GM12891 (cell line): ENCODE data around the gene MRPL11.
"Not testable (repeated sequence)": the region's sequence is repeated elsewhere in the genome, so short reads cannot be mapped to it uniquely, and the experiment has no call there.

Source experiments
- DNase-seq: peaks from one replicate; pipeline ENCODE4 v3.0.0; 2011; ENCODE audit warnings: low spot score; ENCODE audit not compliant: insufficient read length
- FAIRE-seq: peaks from 2 replicates; lab custom pipeline; 2011; peaks lifted over from hg19 to GRCh38; lab: Jason Lieb, UNC
- PAX5 ChIP-seq: IDR thresholded peaks from 2 replicates; pipeline ENCODE4 v1.6.1; 2011; ENCODE audit warnings: low read length, moderate library complexity, mild to moderate bottlenecking; ENCODE audit not compliant: insufficient read depth, severe bottlenecking
- POLR2A ChIP-seq: IDR thresholded peaks from 2 replicates; pipeline ENCODE4 v1.6.1; 2011; ENCODE audit warnings: low read depth, low read length, control low read depth
- POLR2AphosphoS5 ChIP-seq: IDR thresholded peaks from 2 replicates; pipeline ENCODE4 v1.6.1; 2011; ENCODE audit warnings: low read depth, low read length, control low read depth
- POU2F2 ChIP-seq: IDR thresholded peaks from 2 replicates; pipeline ENCODE4 v1.6.1; 2011; ENCODE audit warnings: low read depth, mild to moderate bottlenecking, control low read depth, low read length, moderate library complexity
- SPI1 ChIP-seq: IDR thresholded peaks from 2 replicates; pipeline ENCODE4 v1.6.1; 2011; ENCODE audit warnings: low read depth, low read length, control low read depth
- TAF1 ChIP-seq: IDR thresholded peaks from 2 replicates; pipeline ENCODE4 v1.6.1; 2011; ENCODE audit warnings: low read depth, low read length, control low read depth

MRPL11 gene

GRCh38 chr11:66454828-66455227, 16.2 kb upstream of the MRPL11 start:
- DNase-seq (no peak), FAIRE-seq (no peak)
- TF ChIP-seq POU2F2 (no peak), POLR2A (no peak), TAF1 (no peak), SPI1 (no peak)

- no peak for TF ChIP-seq POLR2A
- TF ChIP-seq TAF1, result no peak
- TF ChIP-seq POLR2AphosphoS5, result no peak
- DNase-seq (no peak), FAIRE-seq (no peak)
Observed at GRCh38 chr11:66454247-66454646, 15.6 kb upstream of the MRPL11 start.

- TF ChIP-seq POU2F2 (no peak), TAF1 (no peak), SPI1 (no peak), PAX5 (no peak), POLR2A (no peak), POLR2AphosphoS5 (no peak)
- DNase-seq, result no peak
- no peak for FAIRE-seq
Observed at GRCh38 chr11:66451663-66452062, 13.0 kb upstream of the MRPL11 start.

DNA sequence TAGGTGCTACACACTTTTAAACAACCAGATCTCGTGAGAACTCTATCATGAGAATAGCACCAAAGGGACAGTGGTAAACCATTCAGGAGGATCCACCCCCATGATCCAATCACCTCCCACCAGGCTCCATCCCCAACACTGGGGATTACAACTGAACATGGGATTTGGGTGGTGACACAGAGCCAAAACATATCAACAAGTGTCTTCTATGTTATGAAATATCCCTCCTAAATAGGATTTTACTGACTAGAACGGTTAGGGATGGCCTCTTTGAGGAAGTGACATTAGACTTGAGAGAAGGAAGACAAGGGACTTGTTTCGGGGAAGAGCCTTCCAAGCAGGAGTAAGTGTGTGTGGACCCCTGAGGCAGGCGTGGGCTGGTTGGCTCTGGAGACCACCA, 11.9 kb upstream of the MRPL11 start:
- no peak for TF ChIP-seq POLR2A
- FAIRE-seq (no peak), DNase-seq (no peak)

DNA sequence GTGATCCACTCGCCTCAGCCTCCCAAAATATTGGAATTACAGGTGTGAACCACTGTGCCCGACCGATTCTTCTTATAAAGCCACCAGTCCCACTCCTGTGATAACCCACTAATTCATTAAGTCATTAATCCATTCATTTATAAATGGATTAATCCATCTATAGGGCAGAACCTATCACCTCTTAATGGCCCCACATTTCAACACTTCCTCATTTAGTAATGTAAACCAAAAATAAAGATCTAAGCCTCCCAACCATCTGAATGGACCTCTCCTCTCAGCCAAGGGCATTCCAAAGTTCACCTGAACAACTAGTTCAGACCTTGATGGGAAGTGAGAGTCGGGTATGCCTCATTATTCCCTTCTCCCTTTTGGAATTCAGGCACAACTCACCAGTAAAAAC, 9.9 kb upstream of the MRPL11 start:
- no peak for DNase-seq
- FAIRE-seq, result no peak
- TF ChIP-seq PAX5 (no peak), POU2F2 (no peak), POLR2A (no peak), SPI1 (peak; percentile 23; the same call in 1 of the 2 replicates), POLR2AphosphoS5 (no peak), TAF1 (no peak)

DNA sequence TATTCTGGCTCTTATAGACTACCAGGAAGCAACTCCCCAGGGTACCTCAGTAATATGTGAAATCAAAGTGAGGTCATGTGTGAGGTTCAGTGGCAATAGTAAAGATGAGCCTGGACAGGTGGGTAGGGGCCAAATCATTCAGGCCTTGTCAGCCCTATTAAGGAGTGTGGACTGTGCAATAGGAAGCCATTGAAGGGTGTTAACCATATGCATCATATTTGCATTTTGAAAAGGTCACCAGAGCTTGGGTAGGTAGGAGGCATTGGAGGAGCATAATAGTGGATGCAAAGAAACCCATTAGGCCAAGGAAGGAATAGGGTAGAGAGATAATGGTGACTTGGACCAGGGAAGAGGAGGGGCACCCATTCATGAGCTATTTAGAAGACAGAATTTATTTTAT, 8.4 kb upstream of the MRPL11 start:
- TF ChIP-seq POU2F2, result no peak
- TF ChIP-seq POLR2A, result no peak
- TF ChIP-seq POLR2AphosphoS5, result no peak
- TF ChIP-seq TAF1, result no peak
- no peak for TF ChIP-seq SPI1
- TF ChIP-seq PAX5, result no peak
- DNase-seq, result no peak
- no peak for FAIRE-seq

DNA sequence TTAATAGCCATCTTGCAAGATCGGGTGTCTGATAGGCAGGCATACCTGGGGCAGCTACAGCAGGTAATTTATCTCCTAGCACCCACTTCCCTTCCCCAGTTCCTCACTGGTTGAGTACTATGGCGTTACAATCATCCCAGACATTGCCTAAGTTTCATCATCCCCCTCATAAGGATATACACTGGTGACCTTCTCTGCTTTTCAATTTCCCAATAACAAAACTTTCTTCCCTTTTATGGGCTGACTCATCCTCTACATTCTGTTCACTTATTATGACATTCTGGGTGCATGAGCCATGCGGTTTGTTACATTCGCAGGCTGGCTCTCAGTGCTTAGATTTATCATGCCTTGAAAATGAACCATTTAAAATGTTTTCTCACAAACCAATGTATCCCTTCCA, 5.0 kb upstream of the MRPL11 start:
- DNase-seq (no peak), FAIRE-seq (no peak)
- TF ChIP-seq TAF1, result no peak
- TF ChIP-seq POLR2A, result no peak
- no peak for TF ChIP-seq POLR2AphosphoS5
- no peak for TF ChIP-seq PAX5
- no peak for TF ChIP-seq POU2F2
- no peak for TF ChIP-seq SPI1

- FAIRE-seq, DNase-seq: not testable (repeated sequence)
Observed at GRCh38 chr11:66440940-66441282, 2.3 kb upstream of the MRPL11 start.

DNA sequence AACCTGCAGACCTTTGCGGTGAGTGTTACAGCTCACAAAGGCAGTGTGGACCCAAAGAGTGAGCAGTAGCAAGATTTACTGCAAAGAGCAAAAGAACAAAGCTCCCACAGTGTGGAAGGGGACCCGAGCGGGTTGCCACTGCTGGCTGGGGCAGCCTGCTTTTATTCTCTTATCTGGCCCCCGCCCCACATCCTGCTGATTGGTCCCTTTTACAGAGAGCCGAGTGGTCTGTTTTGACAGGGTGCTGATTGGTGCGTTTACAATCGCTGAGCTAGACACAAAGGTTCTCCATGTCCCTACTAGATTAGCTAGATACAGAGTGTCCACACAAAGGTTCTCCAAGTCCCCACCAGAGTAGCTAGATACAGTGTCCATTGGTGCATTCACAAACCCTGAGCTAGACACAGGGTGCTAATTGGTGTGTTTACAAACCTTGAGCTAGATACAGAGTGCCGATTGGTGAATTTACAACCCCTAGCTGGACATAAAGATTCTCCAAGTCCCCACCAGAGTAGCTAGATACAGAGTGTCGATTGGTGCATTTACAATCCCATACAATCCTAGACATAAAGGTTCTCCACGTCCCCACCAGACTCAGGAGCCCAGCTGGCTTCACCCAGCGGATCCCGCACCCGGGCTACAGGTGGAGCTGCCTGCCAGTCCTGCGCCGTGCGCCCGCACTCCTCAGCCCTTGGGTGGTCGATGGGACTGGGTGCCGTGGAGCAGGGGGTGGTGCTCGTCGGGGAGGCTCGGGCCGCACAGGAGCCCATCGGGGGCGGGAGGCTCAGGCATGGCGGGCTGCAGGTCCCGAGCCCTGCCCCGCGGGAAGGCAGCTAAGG, 1.7 kb upstream of the MRPL11 start:
- not testable (repeated sequence) for FAIRE-seq, DNase-seq

DNA sequence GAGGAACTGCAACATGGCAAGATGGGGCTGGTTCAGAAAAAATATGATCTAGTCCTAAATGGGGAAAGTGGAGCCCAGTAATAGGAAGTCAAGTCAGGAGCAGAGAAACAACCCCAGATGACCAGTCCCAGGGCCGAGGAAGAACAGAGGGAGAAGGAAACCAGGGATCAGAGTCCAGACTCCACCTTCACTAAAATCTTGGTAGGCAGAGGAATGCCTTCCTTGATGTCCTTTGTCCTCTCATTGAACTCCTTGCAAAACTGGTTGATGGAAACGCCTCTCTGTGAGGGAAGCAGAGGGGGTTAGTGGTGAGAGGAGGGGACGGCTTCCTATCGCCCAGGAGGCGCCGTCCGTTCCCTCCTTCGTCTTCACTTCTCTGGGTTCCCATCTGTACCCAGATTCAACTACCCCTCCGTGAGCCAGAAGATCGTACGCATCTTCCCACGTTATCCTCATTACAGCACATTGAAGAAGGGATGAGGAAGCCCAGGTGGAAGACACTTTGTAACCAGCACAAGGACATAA, 607 bp downstream of the MRPL11 start:
- no peak for TF ChIP-seq POLR2A
- TF ChIP-seq SPI1, result no peak
- no peak for TF ChIP-seq POLR2AphosphoS5
- no peak for TF ChIP-seq PAX5
- TF ChIP-seq POU2F2, result no peak
- no peak for TF ChIP-seq TAF1
- peak; percentile 55 for FAIRE-seq
- no peak for DNase-seq

GRCh38 chr11:66432597-66432996, 6.1 kb downstream of the MRPL11 start:
- no peak for DNase-seq
- FAIRE-seq, result no peak
- no peak for TF ChIP-seq POLR2A
- TF ChIP-seq POU2F2, result no peak
- no peak for TF ChIP-seq TAF1
- TF ChIP-seq SPI1, result no peak
- TF ChIP-seq POLR2AphosphoS5, result no peak
- no peak for TF ChIP-seq PAX5

DNA sequence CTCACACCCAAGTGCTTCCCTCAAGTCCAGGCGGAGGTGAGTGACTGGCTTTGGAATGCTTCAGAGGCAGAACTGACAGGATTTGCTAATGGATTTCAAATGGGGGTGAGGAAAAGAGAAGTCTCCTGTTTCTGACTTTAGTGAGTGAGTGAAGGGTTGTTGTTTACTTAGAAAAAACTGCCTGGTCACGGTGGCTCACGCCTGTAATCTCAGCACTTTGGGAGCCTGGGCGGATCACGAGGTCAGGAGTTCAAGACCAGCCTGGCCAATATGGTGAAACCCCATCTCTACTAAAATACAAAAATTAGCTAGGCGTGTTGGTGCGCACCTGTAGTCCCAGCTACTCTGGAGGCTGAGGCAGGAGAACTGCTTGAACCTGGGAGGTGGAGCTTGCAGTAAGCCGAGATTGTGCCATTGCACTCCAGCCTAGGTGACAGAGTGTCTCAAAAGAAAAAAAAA, 6.7 kb downstream of the MRPL11 start:
- not testable (repeated sequence) for FAIRE-seq, DNase-seq

DNA sequence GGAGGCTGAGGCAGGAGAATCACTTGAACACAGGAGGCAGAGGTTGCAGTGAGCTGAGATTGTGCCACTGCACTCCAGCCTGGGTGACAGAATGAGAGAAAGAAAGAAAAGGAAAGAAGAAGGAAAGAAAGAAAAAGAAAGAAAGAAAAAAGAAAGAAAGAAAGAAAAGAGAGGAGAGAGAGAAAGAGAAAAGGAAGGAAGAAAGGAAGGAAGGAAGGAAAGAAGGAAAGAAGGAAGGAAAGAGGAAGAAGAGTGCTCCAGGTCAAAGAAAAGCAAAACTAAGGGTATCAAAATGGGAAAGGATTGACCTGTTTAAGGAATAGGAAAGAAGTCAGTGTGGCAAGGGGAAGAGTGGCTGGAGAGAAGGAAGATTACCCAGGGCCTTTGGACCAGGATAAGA, 7.4 kb downstream of the MRPL11 start:
- not testable (repeated sequence) for DNase-seq, FAIRE-seq
